Measurements from ENCODE around the gene SMIM41.
"Not testable (repeated sequence)": the region's sequence is repeated elsewhere in the genome, so short reads cannot be mapped to it uniquely, and the experiment has no call there.

SMIM41 gene

DNA sequence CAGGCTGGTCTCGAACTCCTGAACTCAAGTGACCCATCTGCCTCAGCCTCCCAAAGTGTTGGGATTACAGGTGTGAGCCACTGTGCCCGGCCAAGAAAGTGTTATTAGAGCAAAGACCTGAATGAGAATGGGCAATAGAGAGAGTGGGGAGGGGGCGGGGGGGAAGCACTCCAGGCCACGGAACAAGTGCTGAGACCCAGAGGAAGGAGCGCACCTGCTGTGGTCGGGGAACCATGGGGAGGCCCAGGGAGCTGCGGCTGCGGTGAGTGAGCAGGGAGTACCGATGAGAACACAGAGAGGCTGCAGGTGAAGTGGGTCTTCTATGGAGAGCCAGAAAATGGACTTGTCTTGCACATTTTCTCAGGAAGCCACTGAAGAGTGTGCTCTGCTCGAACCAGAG, 10.8 kb downstream of the SMIM41 start:
- H3K27ac ChIP-seq = no peak overlapping the region
- TF ChIP-seq, protein P1, sequence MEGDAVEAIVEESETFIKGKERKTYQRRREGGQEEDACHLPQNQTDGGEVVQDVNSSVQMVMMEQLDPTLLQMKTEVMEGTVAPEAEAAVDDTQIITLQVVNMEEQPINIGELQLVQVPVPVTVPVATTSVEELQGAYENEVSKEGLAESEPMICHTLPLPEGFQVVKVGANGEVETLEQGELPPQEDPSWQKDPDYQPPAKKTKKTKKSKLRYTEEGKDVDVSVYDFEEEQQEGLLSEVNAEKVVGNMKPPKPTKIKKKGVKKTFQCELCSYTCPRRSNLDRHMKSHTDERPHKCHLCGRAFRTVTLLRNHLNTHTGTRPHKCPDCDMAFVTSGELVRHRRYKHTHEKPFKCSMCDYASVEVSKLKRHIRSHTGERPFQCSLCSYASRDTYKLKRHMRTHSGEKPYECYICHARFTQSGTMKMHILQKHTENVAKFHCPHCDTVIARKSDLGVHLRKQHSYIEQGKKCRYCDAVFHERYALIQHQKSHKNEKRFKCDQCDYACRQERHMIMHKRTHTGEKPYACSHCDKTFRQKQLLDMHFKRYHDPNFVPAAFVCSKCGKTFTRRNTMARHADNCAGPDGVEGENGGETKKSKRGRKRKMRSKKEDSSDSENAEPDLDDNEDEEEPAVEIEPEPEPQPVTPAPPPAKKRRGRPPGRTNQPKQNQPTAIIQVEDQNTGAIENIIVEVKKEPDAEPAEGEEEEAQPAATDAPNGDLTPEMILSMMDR (IDR thresholded peaks at IDR 0.05) = no peak
- TF ChIP-seq ZFX (IDR thresholded peaks at IDR 0.05; ENCODE audit: borderline replicate concordance) = no peak

DNA sequence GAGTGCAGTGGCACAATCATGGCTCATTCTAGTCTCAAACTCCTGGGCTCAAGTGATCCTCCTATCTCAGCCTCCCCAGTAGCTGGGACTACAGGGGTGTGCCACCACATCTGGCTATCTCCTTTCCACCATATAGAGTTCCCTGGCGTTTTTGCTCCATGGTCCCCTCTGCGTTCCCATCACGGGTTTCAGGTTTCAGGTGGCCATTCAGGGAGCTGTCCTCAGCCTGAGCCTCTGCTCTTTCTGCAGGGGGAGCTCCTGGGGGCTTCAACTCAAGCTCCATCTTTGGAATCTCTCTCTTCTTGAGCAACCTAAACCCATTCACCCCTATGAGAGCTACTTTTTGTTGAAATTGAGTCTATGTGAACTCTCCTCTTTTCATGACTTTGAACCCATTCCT, 11.6 kb downstream of the SMIM41 start:
- no peak overlapping the region for H3K27ac ChIP-seq
- no peak for TF ChIP-seq ZFX (IDR thresholded peaks at IDR 0.05; ENCODE audit: borderline replicate concordance)
- TF ChIP-seq, protein P1 (IDR thresholded peaks at IDR 0.05) = no peak

DNA sequence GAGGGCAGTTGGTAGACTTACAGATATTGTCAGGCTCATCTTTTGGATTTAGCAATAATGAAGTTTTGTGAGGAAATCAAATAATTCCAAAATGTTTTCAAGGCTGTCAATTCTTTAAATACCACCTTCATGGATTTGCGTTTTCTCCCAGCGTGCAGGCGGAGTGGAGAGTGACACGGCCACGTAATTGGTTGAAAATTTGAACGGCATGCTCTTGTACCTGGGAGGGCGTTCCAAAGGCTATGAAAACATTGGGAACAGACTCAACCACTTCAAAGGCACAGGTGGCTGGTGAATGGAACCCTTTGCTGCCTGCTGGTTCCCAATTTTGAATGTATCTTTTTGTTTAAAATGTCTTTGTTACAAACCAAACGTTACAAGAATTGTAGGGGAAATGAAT, 12.4 kb downstream of the SMIM41 start:
- TF ChIP-seq ZFX (IDR thresholded peaks at IDR 0.05; ENCODE audit: borderline replicate concordance) = no peak
- TF ChIP-seq, protein P1 (IDR thresholded peaks at IDR 0.05) = no peak
- no peak overlapping the region for H3K27ac ChIP-seq

DNA sequence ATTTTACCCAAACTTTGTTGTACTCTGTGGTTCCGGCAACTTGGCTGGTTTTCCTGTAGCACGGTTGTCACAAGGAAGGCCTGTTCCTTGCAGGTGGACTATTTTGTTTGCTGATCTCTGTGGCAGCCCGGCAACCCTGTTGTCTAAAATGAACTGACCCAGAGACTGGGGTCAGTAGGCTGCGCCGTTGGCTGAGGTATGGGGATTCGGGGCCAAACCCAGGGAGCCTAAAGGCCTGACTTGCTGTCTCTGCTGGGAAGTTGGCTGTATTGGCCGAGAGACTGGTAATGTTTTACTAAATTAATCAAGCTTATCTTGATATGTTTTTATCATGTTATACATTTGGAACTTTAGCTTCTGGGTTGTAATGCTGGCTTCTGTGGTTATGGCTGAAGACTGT, 13.8 kb downstream of the SMIM41 start:
- no peak overlapping the region for H3K27ac ChIP-seq
- TF ChIP-seq, protein P1 (IDR thresholded peaks at IDR 0.05) = no peak
- no peak for TF ChIP-seq ZFX (IDR thresholded peaks at IDR 0.05; ENCODE audit: borderline replicate concordance)

DNA sequence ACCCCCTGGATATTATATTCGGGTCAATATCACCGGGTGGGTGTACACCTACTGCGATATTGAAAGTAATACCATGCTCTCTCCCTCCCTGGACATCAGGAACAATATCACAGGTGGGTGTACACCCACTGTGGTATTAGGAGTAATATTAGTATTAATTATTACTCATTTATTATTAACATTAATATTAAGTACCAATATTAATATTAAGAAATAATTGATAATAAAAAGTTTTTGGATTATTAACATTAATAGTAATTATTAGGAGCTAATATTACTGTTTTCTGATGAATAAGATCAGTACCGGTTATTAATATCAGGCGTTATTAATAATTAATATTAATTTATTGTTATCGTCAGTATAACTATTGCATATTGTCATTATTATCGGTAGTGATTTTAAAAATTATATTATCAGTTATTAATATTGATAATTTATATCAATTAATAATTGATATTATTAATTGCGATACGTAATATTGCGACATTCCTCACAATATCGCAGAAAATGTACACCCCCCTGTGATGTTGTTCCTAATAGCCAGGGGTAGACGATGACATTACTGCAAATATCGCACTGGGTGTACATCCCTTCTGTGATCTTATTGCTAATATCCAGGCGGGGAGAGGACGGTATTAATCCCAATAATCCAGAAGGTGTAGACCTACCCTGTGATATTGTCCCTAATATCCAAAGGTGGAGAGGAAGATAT, 17.0 kb downstream of the SMIM41 start:
- no peak overlapping the region for H3K27ac ChIP-seq
- TF ChIP-seq, protein P1 (IDR thresholded peaks at IDR 0.05) = no peak
- TF ChIP-seq ZFX (IDR thresholded peaks at IDR 0.05; ENCODE audit: borderline replicate concordance) = no peak

DNA sequence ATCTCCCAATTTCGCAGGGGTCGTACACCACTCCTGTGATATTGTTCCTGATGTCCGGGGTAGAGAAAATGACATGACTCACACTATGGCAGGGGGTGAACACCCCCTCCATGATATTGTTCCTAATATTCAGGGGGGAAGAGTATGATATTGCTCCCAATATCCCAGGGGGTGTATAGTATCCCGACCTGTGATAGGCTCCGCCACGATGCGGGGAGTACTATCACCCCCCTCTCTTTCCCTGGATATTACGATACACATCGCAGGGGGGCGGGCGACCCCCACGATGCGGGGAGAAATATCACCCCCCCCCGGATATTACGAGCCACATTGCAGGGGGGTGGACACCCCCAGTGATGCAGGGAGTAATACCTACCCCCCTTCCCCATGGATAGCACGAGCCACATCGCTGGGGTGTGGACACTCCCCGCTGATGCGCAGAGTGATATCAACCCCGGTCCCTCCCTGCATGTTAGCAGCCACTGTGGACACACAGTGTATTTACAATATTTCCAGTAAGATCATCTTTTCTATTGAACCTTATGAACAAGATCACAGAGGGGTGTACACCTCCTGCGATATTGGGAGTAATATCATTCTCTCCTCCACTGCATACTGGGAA, 17.7 kb downstream of the SMIM41 start:
- TF ChIP-seq, protein P1 (IDR thresholded peaks at IDR 0.05) = no peak
- TF ChIP-seq ZFX (IDR thresholded peaks at IDR 0.05; ENCODE audit: borderline replicate concordance) = no peak
- H3K27ac ChIP-seq = no peak overlapping the region

DNA sequence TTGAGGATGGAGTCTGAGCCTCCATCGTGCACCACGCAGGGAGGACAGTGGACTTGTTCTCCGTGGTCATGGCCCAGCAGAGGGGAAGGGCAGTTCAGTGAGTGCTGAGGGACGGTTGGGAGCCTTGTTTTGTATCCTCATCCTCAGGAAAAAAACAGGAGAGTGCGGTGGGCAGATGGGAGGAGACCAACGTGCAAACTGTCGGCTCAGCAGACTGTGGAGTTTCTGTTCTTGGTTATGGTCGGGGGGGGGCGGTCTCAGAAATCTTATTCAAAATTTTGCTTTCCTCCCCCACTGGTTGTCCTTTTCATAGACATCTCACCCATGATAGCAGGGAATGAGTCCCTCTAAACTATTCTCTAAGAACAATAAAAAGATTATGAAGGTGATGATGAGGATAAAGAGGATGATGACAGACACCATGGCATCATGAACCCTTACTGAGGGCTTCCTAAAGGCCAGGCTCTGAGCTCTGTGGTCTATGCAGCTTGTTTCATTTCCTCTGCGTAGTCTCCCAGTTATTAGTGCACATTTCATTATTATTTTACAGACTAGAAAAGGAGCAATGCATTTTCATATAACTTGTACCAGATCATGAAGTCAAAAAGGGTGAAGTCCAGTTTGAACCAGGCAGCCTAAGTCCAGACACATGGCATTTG, 25.1 kb downstream of the SMIM41 start:
- not testable (repeated sequence) for H3K27ac ChIP-seq

Measured in 22Rv1 (cell line).